Measurements from ENCODE around the gene FOXK2.

FOXK2 gene

DNA sequence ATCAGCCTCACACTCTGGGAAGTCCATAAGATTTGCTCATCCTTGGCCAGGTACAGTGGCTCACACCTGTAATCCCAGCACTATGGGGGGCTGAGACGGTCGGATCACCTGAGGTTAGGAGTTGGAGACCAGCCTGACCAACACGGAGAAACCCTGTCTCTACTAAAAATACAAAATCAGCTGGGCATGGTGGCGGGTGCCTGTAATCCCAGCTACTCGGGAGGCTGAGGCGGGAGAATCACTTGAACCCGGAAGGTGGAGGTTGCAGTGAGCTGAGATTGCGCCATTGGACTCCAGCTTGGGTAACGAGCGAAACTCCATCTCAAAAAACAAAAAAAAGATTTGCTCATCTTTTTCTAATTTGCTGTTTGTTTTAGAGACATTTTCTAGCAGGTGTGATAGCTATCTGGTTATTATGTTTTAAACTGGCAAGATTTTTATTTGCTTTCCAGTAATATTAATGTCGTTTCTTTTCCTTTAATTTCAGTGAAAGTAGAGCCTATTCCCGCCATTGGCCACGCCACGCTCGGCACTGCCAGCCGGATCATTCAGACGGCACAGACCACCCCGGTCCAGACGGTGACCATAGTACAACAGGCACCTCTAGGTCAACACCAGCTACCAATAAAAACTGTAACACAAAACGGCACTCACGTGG lies 67.2 kb downstream of the FOXK2 start:
- peak overlapping the region; percentile 3; the same call in 1 of the 2 replicates for H3K27ac ChIP-seq
- TF ChIP-seq ZFX (IDR thresholded peaks at IDR 0.05; ENCODE audit: borderline replicate concordance), result no peak
- TF ChIP-seq, protein P1, sequence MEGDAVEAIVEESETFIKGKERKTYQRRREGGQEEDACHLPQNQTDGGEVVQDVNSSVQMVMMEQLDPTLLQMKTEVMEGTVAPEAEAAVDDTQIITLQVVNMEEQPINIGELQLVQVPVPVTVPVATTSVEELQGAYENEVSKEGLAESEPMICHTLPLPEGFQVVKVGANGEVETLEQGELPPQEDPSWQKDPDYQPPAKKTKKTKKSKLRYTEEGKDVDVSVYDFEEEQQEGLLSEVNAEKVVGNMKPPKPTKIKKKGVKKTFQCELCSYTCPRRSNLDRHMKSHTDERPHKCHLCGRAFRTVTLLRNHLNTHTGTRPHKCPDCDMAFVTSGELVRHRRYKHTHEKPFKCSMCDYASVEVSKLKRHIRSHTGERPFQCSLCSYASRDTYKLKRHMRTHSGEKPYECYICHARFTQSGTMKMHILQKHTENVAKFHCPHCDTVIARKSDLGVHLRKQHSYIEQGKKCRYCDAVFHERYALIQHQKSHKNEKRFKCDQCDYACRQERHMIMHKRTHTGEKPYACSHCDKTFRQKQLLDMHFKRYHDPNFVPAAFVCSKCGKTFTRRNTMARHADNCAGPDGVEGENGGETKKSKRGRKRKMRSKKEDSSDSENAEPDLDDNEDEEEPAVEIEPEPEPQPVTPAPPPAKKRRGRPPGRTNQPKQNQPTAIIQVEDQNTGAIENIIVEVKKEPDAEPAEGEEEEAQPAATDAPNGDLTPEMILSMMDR (IDR thresholded peaks at IDR 0.05), result no peak

DNA sequence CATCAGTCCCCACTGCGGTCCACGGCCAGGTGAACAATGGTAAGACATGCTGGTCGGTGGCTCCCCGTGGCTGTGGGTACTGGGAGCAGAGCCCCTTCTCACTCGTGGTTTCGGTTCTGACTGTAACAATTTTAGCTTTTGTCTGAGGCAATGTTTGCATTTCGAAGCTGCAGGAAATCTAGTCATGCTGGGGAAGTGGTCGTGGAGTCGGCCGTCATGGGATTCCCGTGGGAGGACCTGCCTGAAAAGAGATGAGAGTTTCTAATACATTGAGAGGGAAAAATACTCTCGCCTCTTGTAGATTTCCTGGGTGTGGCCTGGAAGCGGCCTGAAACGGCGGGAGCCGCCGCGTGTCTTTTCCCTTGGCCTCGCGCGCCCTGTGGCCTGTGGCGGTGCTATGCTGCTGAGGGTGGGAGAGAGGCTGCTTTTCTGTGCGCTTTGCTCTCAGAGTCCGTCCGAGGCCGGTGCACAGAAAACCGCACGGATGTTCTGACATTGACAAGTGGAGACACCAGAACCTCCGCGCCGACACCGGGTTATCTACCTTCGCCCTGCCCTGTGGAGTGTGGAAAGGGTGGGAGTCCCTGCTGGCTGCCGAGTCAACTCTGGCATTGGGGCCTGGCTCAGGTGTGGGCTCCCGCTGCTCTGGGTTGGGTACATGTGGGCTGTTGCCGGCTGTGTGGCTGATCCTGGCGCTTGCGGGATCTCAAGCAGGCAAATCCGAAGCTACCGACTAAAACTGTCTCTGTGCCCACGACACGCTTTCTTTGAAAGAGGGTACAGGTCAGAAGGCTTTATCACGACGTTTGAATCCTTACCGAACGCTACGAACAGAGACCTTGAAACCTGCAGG lies 67.9 kb downstream of the FOXK2 start:
- peak overlapping the region; percentile 3; the same call in 1 of the 2 replicates for H3K27ac ChIP-seq
- TF ChIP-seq, protein P1 (IDR thresholded peaks at IDR 0.05), result no peak
- TF ChIP-seq ZFX (IDR thresholded peaks at IDR 0.05; ENCODE audit: borderline replicate concordance), result no peak

DNA sequence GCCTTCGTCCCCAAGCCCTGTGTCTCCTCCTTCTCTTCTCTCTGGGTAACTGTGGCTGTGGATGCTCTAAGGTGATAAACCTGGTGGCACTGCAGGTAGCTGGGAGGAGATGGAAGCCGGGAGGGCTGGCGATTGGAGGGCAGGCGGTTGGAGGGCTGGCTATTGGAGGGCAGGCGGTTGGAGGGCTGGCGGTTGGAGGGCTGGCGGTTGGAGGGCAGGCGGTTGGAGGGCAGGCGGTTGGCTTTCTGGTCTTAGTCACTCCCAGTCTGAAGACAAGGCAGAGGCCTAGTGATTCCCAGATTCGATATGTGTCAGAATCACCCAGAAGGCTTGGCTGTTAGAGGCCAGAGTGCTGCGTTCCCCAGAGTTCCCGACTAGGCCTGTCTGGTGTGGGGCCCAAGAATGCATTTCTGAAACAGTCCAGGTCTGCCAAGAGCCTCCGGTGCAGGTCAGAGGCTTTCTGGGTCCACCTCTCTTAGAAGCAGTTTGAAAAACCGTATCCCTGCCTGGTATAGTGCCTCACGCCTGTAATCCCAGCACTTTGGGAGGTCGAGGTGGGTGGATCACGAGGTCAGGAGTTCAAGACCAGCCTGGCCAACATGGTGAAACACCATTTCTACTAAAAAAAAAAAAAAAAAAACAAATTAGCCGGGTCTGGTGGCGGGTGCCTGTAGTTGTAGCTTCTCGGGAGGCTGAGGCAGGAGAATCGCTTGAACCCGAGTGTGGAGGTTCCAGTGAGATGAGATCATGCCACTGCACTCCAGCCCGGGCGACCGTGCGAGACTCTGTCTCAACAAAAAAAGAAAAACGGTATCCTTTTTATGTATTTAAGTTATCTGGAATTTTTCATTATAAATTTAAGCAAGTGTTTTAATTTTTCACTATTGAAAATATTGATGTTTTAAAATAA lies 69.0 kb downstream of the FOXK2 start:
- TF ChIP-seq, protein P1 (IDR thresholded peaks at IDR 0.05), result no peak
- TF ChIP-seq ZFX (IDR thresholded peaks at IDR 0.05; ENCODE audit: borderline replicate concordance), result no peak
- peak overlapping the region; percentile 23; the same call in 1 of the 2 replicates for H3K27ac ChIP-seq

DNA sequence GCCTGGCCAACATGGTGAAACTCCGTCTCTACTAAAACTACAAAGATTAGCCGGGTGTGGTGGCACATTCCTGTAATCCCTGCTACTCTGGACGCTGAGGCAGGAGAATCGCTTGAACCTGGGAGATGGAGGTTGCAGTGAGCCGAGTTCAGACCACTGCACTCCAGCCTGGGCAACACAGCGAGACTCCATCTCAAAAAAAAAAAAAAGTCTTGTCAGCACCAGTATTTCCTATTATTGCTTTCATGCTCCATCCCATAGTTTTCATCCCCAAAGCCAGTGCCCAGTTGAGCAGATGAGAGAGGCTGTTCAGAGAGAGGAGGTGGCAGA lies 70.3 kb downstream of the FOXK2 start:
- TF ChIP-seq, protein P1 (IDR thresholded peaks at IDR 0.05), result no peak
- TF ChIP-seq ZFX (IDR thresholded peaks at IDR 0.05; ENCODE audit: borderline replicate concordance), result no peak
- peak overlapping the region; percentile 23; the same call in 1 of the 2 replicates for H3K27ac ChIP-seq

DNA sequence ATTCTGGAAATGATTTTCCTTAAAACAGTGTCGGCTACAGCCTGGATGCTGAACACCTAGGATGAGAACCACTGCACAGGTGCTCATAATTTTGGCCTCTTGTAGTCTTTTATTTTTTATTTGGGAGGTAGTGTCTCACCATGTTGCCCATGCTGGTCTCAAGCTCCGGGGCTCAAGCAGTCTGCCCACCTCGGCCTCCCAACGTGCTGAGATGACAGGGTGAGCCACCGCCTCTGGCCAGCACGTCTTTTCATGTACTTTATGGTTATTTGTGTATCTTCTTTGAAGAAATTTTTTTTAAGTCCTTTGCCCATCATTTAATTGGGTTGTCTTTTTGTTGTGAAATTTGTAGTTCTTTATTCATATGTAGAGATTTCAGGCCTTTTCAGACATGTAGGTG lies 70.7 kb downstream of the FOXK2 start:
- TF ChIP-seq, protein P1 (IDR thresholded peaks at IDR 0.05), result no peak
- no peak for TF ChIP-seq ZFX (IDR thresholded peaks at IDR 0.05; ENCODE audit: borderline replicate concordance)
- no peak overlapping the region for H3K27ac ChIP-seq

DNA sequence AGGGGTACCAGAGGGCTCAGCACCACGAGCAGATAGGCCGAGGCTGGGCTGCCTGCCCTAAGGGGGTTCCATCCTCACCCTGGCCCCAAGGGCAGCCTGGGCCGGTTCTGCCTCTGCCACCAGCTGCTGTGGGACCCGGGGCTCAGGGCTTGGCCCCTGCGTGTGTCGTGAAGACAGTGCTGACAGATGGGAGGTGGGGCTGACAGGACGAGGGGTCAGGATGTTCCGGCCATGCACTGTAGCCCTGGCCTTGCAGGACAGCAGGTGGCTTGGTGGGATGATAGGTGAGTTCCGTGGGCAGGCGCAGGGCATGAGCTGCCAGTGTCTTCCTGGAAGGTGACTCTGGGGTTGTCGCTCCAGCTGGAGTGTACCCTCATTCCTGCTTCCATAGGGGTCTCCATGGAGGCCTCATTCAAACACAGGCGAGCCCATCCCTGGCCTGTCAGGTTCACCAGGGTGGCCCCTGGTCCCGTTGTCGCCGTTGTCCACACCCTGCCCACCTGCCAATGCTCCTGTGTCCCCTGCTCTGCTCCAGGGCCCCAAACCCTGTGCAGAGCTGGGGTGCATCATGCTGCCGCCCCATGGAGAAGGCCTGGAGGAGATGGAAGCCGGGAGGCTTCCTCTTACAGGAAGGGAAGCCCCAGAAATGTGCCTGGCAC lies 71.5 kb downstream of the FOXK2 start:
- no peak for TF ChIP-seq ZFX (IDR thresholded peaks at IDR 0.05; ENCODE audit: borderline replicate concordance)
- TF ChIP-seq, protein P1 (IDR thresholded peaks at IDR 0.05), result no peak
- H3K27ac ChIP-seq, result peak overlapping the region; percentile 88
